Measurements from ENCODE around the gene SLC9A9.
A peak's percentile ranks its signal among the peaks of the same experiment; 100 is the strongest.

SLC9A9 gene

DNA sequence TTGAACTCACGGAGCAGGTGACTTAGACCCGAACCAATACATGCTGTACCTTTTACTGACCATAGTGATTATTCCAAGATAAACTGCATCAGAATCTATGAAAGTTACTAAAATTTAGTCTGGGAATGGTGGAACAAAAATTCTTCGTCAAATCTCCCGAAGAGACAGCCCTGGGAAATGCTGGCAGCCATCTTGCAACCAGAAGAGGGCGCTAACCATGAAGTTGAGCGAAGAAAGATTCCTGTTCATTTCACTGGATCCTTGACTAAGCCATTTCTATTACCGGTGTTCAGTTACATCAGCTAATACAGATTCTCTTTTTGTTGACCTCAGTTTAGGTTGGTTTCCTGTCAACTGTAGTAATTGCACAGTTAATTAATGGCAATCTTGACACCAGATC is 199.6 kb downstream of the SLC9A9 start:
- DNase-seq (ENCODE audit: low read depth in 2 of 2) = no peak

DNA sequence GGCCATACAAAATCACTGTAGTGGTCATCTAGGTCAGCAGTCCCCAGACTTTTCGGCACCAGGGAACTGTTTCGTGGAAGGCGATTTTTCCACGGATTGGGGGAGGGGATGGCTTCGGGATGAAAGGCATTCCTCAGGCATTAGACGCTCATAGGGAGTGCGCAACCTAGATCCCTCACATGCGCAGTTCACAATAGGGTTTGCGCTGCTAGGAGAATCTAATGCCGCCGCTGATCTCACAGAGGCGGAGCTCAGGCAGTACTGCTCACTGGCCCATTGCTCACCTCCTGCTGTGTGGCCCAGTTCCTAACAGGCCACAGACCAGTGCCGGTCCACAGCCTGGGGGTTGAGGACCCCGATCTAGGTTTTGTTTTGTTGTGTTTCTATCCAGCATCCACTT is 200.1 kb downstream of the SLC9A9 start:
- no peak for DNase-seq (ENCODE audit: low read depth in 2 of 2)

DNA sequence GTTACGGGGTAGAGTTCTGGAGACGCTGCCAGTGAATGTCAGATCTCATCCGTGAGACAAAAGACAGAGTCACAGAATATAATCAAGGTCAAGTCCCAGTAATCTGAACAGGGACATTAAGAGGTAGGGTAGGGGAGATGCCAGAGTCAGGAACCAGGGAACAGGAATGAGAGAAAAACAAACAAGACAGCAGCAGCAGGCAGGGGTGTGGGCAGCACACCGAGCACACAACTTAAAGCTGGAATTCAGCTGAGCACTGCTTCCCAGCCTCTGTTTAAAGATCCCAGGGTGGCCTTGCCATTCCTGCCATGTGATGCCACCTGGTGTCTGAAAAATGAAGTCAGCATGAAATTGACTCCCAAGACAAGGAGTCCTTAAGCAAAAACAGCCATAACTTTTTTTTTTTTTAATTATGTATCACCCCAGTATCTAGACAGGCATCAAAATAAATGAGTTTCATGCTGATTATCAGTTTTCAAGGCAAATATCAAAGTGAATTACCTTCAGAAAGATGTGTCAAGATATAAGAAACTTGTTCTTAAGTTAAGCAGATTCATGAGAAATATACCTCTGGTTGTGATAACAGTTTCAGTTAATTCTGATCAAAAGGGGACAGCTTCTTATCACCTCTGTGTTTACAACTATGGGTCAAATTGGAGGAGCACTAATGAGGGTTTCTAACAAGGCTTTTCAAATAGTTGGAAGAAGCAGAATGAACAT is 203.7 kb downstream of the SLC9A9 start:
- peak; percentile 39 to 46 for DNase-seq (ENCODE audit: low read depth in 2 of 2)

DNA sequence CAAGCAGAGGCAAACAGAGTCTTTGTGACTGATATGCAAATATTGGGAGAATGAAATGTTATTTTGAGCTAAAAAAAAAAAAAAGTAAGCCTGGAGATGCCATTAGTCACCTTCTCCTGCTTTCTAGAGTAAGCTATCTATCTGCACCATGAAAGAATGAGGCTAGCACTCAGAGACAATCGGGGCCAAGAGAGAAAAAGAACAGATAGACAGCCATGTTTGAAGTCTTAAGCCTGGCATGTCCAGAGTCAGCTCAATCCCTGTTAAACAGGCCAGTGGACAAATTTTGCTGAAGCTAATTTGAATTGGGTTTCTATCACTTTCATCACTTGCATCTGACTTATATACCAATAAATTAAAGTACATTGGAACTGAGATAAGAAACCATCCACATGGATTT is 204.4 kb downstream of the SLC9A9 start:
- no peak for DNase-seq (ENCODE audit: low read depth in 2 of 2)

GRCh38 chr3:143640774-143641173 is 207.5 kb downstream of the SLC9A9 start:
- DNase-seq (ENCODE audit: low read depth in 2 of 2) = no peak

DNA sequence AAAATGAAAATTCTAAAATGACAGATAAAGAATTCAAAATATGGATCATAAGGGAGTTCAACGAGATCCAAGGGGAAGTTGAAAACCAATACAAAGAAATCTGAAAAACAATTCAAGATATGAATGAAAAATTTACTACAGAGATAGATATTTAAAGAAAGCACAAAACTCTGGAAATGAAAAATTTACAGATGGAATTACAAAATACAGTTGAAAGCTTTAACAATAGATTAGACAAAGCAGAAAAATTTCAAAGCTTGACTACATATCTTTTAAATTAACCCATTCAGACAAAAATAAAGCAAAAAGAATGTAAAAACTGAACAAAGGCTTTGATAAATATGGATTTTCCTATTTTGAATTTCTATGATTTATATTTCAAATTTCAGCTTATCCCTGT is 211.1 kb downstream of the SLC9A9 start:
- DNase-seq (ENCODE audit: low read depth in 2 of 2) = no peak

- no peak for DNase-seq (ENCODE audit: low read depth in 2 of 2)
These were observed 213.3 kb downstream of the SLC9A9 start for GRCh38 chr3:143634991-143635390.

- no peak for DNase-seq (ENCODE audit: low read depth in 2 of 2)
These were observed 213.8 kb downstream of the SLC9A9 start for GRCh38 chr3:143634427-143634826.

DNA sequence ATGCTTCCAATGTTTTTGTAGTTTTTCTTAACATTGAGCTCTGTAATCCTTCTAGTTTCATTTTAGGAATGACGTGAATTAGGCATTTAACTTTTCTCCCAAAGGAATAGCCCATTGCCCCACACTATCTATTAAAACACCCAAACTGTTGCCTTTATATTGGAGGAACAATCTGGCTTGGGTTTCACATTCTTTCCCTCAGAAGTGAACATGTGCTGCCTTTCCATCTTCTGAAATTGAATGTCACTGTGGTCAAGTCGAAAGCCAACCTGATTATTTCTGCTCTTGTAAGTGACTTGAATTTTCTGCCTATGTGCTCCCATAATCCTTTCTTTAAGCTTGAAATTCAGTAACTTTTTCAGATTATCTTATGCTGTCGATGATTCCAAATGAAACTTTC is 214.5 kb downstream of the SLC9A9 start:
- DNase-seq (ENCODE audit: low read depth in 2 of 2) = no peak

DNA sequence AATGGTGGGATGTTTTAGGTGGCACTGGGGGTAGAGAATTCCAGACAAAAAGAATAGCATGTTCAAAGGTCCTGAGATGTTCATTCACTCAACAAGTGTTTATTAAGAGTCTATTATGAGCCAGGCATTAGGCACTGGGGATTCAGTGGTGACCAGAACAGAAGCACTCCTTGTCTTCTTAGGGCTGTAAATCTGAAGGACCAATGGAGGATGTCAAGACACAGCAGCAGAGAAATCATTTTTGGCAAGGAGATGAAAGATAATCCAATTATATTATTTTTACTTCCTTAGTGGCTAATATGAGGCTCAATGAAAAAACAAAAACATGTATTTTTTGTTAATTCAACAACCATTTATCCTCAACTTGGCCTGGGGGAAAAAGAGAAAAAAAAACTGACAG is 218.5 kb downstream of the SLC9A9 start:
- no peak for DNase-seq (ENCODE audit: low read depth in 2 of 2)

- no peak for DNase-seq (ENCODE audit: low read depth in 2 of 2)
These were observed 219.3 kb downstream of the SLC9A9 start for GRCh38 chr3:143628971-143629370.

DNA sequence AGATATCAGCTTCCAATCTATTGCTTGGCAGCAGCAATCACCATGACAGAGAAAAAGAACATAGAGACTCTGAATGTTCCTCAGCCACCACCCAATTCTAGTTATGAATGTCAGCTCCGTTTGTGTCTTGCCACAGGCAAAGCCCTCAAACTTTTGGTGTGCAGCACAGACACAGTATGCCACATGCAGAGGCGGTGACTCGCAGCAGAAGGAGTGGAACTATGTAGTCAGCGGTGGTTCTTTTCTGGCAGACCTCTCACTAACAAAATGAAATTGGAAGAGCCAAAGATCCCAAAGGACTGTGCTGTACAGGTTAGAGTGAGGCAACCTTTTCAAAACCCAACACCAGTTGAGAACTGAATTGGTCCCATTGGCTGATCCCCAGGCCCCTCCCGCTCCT is 220.9 kb downstream of the SLC9A9 start:
- no peak for DNase-seq (ENCODE audit: low read depth in 2 of 2)

- no peak for DNase-seq (ENCODE audit: low read depth in 2 of 2)
These were observed 229.0 kb downstream of the SLC9A9 start for GRCh38 chr3:143619231-143619630.

DNA sequence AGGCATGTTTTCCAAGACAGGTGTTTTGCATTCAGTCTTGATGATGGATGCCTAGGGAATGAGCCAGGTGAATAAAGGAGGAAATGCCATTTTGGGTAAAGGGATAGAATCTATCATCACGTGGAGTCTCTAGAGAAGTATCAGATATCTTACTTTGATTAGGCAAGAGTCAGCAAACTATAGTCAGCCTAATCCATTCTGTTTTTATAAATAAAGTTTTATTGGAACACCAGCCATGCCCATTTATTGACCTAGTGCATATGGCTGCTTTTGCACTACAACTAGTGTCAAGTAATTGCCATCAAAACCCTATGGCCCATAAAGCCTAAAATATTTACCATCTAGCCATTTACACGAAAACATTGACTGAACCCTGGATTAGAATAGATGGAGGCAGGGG is 231.2 kb downstream of the SLC9A9 start:
- DNase-seq (ENCODE audit: low read depth in 2 of 2) = no peak

- DNase-seq (ENCODE audit: low read depth in 2 of 2) = no peak
These were observed 235.0 kb downstream of the SLC9A9 start for GRCh38 chr3:143613226-143613625.

DNA sequence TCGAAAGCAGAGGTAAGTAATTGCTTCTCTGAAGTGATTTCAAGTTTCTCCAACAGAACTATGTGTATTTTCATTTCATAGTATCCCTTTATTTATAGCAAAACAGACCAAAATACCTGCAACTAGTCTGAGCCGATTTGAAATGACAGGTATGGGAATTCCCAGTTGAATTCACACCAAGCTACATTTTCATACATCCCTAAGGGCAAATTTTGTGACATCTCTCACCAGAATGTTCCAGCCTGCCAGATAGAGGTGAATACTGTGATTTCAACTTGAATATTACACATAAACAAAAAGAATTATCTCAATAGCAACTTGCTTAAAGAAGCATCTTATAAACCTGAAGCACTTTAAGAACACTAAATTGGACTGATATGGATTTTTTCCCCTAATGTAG is 235.7 kb downstream of the SLC9A9 start:
- DNase-seq (ENCODE audit: low read depth in 2 of 2) = no peak

DNA sequence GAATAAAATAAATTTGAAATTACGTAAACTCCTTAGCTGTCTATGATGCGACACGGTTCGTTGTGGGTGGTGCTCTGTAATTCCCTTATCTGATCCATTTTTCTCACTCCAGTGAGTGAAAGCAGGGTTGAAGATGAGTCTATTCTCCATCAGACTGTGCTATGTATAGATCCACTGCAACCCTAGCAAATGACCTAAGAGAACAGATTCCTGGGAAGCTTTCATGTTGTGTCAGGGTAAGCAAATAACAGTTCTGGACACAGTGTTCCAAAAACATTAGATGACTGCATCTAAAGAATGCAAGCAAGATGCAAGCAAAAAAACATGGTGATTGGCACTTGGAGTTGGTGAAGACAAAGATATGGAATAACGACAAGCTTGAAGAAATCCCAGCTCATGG is 239.3 kb downstream of the SLC9A9 start:
- DNase-seq (ENCODE audit: low read depth in 2 of 2) = no peak

DNA sequence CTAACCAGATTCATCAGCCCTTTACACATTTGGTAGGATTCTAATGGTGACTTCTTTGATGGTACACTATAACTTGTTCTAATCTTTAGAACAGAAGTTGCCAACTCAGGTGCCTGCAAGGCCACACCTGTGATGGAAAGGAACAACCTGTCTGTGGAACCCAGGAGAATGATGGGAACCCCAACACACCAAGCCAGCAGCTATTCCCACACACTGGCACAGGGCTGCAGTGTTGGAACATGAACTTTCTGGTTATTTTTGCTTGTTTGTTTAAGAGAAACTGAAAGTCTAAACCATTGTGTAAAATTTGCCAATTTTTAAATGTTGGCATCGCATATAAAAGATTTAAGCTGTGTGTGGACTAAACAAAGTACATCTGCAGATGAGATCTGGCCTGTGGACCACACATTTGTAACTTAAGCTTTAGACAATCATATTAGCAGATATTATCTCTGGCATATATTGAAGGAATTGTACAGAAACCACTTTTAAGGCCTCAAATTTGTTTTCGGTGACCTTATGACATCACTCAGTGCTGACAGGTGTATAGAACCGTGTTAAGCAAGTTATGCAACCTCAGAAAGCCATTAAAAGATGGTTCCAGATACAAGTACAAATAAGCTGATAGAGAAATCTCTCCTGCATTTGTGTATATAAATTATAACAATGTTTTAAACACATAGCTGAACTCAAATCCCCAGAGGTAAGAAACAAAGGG is 242.9 kb downstream of the SLC9A9 start:
- no peak for DNase-seq (ENCODE audit: low read depth in 2 of 2)

GRCh38 chr3:143604402-143605185 is 243.7 kb downstream of the SLC9A9 start:
- no peak for DNase-seq (ENCODE audit: low read depth in 2 of 2)

DNA sequence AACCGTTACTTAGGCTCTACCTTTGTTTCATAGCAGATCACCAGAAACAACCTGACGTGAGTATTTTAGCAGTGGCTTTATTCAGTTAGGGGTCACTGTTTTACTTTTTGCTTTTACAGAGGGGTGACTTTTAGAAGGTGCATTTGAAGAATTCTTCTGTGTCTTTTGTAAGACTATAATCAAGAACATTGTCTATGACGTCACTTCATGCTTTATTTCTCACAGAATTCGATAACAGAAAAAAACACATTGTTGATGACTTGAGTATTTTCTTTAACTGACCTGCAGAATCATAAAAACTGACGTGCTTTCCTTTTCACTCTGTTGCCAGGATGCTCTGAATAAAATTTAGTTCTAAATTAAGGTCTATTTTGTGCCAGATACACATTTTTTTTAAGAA is 244.5 kb downstream of the SLC9A9 start:
- DNase-seq (ENCODE audit: low read depth in 2 of 2) = no peak

DNA sequence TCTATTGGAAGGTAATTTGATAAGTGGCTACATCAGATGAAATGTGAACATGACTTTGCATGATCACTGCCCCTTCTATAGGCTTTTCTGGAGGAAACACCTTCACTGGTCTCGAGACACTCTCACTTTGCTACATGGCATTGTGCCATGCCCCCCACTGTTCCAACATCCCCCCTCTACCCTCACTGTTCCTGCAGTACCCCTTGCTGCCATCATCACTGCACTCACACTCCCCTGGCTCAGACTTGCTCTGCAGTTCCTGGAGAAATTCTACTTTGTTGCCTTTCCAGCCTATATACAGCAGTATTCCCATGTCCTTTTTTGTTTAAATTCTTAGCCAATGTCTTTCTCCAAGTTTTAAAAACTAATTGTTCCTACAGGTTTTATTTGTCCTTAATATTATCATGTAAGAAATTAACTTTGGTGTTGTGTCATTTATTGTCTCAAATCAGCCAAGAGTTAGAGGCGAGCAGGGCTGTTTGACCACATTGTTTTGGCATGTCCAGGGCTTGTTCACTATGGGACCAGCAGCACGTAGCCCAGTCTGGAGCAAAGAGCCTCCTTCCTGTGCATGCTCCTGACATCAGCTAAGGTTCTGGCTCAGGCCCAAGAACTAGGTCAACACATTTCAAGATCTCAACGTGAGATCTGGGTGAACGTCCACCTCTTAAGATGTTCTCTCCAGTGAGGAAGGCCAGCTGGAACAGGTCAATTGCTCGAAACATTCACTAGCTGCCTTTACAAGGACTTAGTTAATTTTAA is 246.4 kb downstream of the SLC9A9 start:
- DNase-seq (ENCODE audit: low read depth in 2 of 2) = no peak

Data from fibroblast of skin of left quadriceps (primary cell).